Ascending aorta (tissue), 2 donors: ENCODE data around the gene FHOD3. TPM values are rescaled to one million over a fixed set of nuclear protein-coding genes. Genes with fewer than 3 reads are reported as not detected.

Source experiments
- DNase-seq, 2 donors: peaks; one replicate each; pipeline ENCODE4 v3.0.0-alpha.2; 2019; ENCODE audit warnings: low spot score in 2 of 2
- H3K27ac ChIP-seq, 2 donors: fragments of 200-600 bp; sonication (generic); one replicate each; pipeline ENCODE4 v1.5.1; 2016 to 2017; ENCODE audit warnings: mild to moderate bottlenecking in 1 of 2
- H3K27me3 ChIP-seq: fragments of 200-600 bp; sonication (generic); one replicate; pipeline ENCODE4 v1.5.1; 2017
- H3K36me3 ChIP-seq, 2 donors: fragments of 200-600 bp; sonication (generic); one replicate each; pipeline ENCODE4 v1.5.1; 2016
- H3K4me1 ChIP-seq, 2 donors: fragments of 200-600 bp; sonication (generic); one replicate each; pipeline ENCODE4 v1.5.1; 2016 to 2017; ENCODE audit warnings: mild to moderate bottlenecking in 1 of 2
- H3K4me3 ChIP-seq, 2 donors: fragments of 200-600 bp; sonication (generic); one replicate each; pipeline ENCODE4 v1.5.1; 2016 to 2017; ENCODE audit warnings: mild to moderate bottlenecking in 1 of 2
- H3K9me3 ChIP-seq, 2 donors: fragments of 200-600 bp; sonication (generic); one replicate each; pipeline ENCODE4 v1.5.1; 2016
- intact Hi-C: fragments of 100-400 bp; cut with DNase I; formaldehyde crosslinking; loops from one replicate; pipeline ENCODE4 v1.15.1; 2023
- total RNA-seq: library from RNA; depleted of rRNA; stranded (reverse); fragments of >200 nt; gene quantifications from one replicate; pipeline ENCODE4 v1.1.0, GENCODE V29; 2016
- TF ChIP-seq, protein P1 (sequence below), 3 experiments: fragments of 200-600 bp in 2 of 3; fragments of 450-650 bp in 1 of 3; sonication (generic) in 2 of 3; IDR thresholded peaks; one replicate each; pipeline ENCODE4 v1.5.1; 2016 to 2019; ENCODE audit warnings: antibody characterized with exemption in 3 of 3, mild to moderate bottlenecking in 1 of 3, moderate library complexity in 1 of 3

Gene FHOD3
- total RNA-seq, 1 donor from 2014 or later: 12.7 TPM

DNA sequence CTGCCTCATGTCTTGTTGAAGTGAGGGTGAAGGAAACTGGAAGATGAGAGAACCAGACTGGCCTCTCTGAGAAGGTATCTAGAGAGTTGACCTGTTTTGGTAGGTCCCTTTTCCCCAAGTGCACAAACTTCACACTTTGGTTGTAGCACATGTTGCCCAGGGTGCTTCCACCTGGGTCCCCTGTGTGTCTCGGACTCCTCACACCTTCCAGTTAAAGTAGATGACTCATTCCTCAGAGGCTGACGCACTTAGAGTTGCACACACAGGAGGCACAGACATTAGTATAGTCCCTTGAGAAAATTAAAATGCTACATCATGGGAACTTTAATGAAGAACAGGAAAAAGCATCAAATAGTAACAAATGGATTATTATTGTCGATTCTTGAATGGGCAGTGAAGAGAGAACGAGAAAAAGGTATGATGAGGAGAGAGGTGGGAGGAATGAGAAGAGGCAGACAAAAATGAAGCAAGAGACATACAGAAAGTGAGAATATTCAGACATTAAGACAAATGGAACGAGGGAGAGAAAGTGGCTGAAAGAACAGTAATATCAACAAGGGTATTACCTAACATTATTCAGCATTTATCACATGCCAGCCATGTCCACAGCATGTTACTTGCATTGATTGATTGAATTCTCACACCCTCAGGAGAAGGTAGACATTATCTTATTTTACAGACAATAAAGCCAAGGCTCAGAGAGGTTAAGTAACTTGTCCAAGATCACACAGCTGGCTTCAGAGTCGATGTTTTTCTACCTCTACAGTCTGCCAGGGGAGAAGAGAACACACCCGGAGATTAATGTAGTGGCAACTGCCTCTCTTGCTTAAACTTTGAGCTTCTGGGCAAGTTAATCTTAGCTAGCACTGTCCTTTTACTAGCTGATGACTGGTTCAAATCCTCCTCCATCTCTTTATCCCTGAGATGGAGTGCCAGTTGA is 68.6 kb downstream of the FHOD3 start:
- Histone ChIP-seq H3K4me1 (peaks cover 0 to 23% of the 10 kb centered on the region in 2 donors), H3K4me3 (no peak overlapping the region), H3K27ac (peak overlapping the region; percentile 35 to 60), H3K36me3 (no peaks in the 10 kb centered on the region), H3K27me3 (no peaks in the 10 kb centered on the region), H3K9me3 (no peaks in the 10 kb centered on the region)
- TF ChIP-seq, protein P1, sequence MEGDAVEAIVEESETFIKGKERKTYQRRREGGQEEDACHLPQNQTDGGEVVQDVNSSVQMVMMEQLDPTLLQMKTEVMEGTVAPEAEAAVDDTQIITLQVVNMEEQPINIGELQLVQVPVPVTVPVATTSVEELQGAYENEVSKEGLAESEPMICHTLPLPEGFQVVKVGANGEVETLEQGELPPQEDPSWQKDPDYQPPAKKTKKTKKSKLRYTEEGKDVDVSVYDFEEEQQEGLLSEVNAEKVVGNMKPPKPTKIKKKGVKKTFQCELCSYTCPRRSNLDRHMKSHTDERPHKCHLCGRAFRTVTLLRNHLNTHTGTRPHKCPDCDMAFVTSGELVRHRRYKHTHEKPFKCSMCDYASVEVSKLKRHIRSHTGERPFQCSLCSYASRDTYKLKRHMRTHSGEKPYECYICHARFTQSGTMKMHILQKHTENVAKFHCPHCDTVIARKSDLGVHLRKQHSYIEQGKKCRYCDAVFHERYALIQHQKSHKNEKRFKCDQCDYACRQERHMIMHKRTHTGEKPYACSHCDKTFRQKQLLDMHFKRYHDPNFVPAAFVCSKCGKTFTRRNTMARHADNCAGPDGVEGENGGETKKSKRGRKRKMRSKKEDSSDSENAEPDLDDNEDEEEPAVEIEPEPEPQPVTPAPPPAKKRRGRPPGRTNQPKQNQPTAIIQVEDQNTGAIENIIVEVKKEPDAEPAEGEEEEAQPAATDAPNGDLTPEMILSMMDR (IDR thresholded peaks at IDR 0.05): no peak
- intact Hi-C loops: loop anchor here (5.0 kb wide), 1 partner anchor 76 kb away; no protein-coding TSS in a partner anchor
- DNase-seq: peak in 1 of 2 donors; percentile 60

DNA sequence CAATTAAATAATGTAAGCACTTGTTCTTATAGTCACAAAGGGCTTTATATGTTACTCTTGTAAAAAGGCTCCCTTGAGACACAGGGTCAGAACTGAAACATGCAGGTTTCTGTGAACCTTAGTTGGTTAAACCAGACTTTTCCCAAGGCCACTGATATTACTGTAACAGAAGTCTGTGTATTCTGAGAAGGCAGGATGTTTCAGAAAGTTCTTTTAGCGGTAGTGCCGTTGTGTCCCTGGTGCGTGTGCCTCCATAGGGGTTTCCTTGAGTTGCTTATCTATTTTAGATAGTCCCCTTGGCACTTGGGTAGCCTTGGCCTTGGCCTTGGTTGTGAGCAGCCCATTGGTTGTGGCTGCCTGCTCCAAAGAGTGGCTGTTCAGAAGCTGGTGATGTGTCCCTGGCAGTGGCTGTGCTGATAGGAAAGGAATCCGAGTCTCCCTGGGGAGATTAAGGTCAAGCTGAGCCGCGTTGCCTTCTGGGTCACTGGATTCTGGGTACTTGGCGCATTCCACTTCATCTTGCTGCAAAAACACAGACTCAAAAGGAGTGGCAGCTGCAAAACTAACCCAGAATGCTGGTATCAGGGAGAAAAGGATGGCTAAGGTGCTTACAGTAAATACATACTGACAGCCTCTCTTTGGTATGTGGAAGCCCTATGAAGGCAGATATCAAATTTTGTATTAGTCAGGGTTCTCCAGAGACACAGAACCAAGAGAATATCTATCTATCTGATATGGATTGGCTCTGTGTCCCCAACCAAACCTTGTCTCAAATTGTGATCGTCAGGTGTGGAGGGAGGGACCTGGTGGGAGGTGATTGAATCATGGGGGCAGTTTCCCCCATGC is 69.7 kb downstream of the FHOD3 start:
- peak in 1 of 2 donors; percentile 74 for DNase-seq
- intact Hi-C loops: loop anchor here (5.0 kb wide), 1 partner anchor 75 kb away; no protein-coding TSS in a partner anchor
- peak overlapping the region; percentile 35 to 60 for H3K27ac ChIP-seq

DNA sequence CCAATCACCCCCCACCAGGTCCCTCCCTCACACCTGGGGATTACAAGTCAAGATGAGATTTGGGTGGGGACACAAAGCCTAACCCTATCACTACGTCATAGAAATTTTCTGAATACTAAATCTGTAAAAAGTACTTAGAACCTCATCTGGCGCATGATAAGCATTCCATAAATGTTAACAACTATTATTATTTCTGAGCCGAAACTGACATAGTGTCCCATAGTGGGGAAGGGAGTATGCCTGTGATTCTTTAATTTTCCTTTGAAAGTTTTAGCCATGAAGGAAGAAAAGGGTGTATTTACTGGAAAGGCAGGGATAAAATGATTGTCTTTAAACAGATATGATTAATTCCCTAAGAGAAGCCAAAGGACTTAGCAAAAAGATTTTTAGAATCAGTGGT is 71.4 kb downstream of the FHOD3 start:
- intact Hi-C loops: loop anchor here (5.0 kb wide), 1 partner anchor 73 kb away; no protein-coding TSS in a partner anchor

More for the DNA sequence above, 69.7 kb downstream of the FHOD3 start:
- Histone ChIP-seq H3K4me3 (no peak overlapping the region), H3K9me3 (no peaks in the 10 kb centered on the region), H3K36me3 (no peaks in the 10 kb centered on the region), H3K4me1 (peaks cover 0 to 29% of the 10 kb centered on the region in 2 donors), H3K27me3 (no peaks in the 10 kb centered on the region)
- TF ChIP-seq, protein P1 (IDR thresholded peaks at IDR 0.05): no peak

DNA sequence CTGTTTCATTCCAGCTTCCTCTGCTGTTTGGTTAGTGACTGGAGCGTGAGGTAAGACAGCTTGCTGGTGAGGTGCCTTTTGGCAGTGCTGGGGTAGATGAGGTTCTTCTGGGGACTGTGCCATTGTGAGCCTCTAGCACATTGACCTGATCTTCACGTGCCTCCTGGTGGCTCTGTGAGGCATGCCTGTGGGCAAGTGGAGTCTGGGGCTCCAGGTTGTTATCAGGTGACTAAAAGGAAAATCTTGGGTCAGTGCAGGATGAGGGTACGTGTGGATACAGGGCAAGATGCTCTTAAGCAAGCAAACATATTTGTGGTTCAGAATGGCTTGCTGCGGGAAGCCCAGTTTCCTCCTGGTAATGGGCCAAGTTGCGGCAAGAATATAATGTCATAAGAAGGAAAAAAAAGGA is 75.4 kb downstream of the FHOD3 start:
- Histone ChIP-seq H3K4me3 (peak overlapping the region in 1 of 2 donors; percentile 28), H3K9me3 (no peaks in the 10 kb centered on the region), H3K36me3 (no peaks in the 10 kb centered on the region), H3K27ac (peak overlapping the region; percentile 57 to 65), H3K27me3 (no peaks in the 10 kb centered on the region), H3K4me1 (peaks cover 5 to 37% of the 10 kb centered on the region in 2 donors)
- TF ChIP-seq, protein P1 (IDR thresholded peaks at IDR 0.05): peak in 2 of 3 experiments; percentile 27 to 44
- intact Hi-C loops: loop anchor here (5.0 kb wide), 1 partner anchor 76 kb away; the partner anchor contains the start of gene FHOD3
- DNase-seq: peak in 1 of 2 donors; percentile 69

More for the DNA sequence above, 71.4 kb downstream of the FHOD3 start:
- no peaks in the 10 kb centered on the region for H3K36me3 ChIP-seq
- peak overlapping the region; percentile 35 to 60 for H3K27ac ChIP-seq
- H3K4me3 ChIP-seq: no peak overlapping the region
- peaks cover 5 to 43% of the 10 kb centered on the region in 2 donors for H3K4me1 ChIP-seq
- DNase-seq: peak in 1 of 2 donors; percentile 28
- TF ChIP-seq, protein P1 (IDR thresholded peaks at IDR 0.05): no peak
- H3K27me3 ChIP-seq: no peaks in the 10 kb centered on the region
- no peaks in the 10 kb centered on the region for H3K9me3 ChIP-seq

DNA sequence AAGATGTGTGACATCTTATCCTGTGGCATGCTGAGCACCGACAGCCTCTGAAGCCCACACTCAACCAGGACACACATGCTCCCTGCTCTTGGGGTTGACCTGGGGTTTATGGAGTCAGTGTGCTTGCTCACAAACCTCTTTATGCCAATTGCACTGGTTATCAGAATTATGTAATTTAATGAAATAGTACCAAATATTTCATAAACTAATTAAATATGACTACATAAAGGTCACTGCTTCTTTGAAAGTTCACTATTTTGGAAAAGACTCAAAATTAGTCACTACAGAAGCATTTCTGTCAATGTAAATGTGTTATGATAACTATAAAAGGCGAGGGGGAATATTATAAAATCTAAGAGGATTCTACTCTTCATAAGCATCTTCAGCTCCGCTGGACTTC is 76.7 kb downstream of the FHOD3 start:
- TF ChIP-seq, protein P1 (IDR thresholded peaks at IDR 0.05): no peak
- Histone ChIP-seq H3K27me3 (no peaks in the 10 kb centered on the region), H3K4me3 (no peak overlapping the region), H3K27ac (no peak overlapping the region), H3K9me3 (no peaks in the 10 kb centered on the region), H3K4me1 (peaks cover 5 to 30% of the 10 kb centered on the region in 2 donors), H3K36me3 (no peaks in the 10 kb centered on the region)
- DNase-seq: peak in 1 of 2 donors; percentile 45
- intact Hi-C loops: loop anchor here (5.0 kb wide), 1 partner anchor 77 kb away; the partner anchor contains the start of gene FHOD3
